D721Med (cell line): ENCODE results near the gene NRXN3.

Experiments used
- DNase-seq: peaks from one replicate; pipeline ENCODE4 v3.0.0; 2011; ENCODE audit warnings: low spot score; ENCODE audit not compliant: insufficient read length
- FAIRE-seq: peaks from 2 replicates; lab custom pipeline; 2011; peaks lifted over from hg19 to GRCh38; lab: Jason Lieb, UNC
- TF ChIP-seq, protein P1 (sequence below): IDR thresholded peaks from 2 replicates; pipeline ENCODE4 v1.5.1; 2012; ENCODE audit warnings: mild to moderate bottlenecking, control low read depth; ENCODE audit not compliant: insufficient read depth; ENCODE audit errors: missing control alignments

The NRXN3 gene

DNA sequence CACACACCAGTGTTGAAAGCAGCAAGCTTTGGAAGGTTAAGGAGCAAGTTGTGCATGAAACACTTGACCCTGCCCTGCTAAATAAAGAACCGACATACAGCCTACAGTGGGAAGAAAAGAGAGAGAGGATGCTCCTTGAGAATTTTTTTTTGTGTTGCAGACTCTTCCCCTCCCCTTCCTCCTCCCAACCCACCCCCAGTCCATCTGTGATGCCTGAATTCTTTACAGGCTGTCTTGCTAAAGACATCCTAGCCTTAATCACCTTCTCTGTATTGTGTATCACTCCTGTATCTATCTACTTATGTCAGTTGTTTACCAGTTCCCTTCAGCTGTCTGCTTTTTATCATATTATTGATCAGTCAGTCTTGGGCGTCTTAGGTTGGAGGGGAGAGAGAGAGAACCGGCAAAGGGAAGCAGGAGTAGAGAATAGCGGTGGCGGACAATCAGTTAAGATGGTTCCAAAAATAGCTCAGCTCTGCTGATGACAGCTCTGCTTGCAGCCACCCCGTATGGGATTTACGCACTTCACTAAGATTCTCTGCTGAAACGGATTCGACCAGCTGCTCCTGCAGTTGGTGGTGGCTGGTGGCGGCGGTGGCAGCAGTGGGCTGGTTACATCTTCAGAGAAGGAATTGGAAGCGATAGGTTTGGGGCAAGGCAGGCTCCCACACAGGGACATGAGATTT lies 664.7 kb downstream of the NRXN3 start:
- DNase-seq (no peak), FAIRE-seq (peak; percentile 85)
- TF ChIP-seq, protein P1, sequence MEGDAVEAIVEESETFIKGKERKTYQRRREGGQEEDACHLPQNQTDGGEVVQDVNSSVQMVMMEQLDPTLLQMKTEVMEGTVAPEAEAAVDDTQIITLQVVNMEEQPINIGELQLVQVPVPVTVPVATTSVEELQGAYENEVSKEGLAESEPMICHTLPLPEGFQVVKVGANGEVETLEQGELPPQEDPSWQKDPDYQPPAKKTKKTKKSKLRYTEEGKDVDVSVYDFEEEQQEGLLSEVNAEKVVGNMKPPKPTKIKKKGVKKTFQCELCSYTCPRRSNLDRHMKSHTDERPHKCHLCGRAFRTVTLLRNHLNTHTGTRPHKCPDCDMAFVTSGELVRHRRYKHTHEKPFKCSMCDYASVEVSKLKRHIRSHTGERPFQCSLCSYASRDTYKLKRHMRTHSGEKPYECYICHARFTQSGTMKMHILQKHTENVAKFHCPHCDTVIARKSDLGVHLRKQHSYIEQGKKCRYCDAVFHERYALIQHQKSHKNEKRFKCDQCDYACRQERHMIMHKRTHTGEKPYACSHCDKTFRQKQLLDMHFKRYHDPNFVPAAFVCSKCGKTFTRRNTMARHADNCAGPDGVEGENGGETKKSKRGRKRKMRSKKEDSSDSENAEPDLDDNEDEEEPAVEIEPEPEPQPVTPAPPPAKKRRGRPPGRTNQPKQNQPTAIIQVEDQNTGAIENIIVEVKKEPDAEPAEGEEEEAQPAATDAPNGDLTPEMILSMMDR: no peak

DNA sequence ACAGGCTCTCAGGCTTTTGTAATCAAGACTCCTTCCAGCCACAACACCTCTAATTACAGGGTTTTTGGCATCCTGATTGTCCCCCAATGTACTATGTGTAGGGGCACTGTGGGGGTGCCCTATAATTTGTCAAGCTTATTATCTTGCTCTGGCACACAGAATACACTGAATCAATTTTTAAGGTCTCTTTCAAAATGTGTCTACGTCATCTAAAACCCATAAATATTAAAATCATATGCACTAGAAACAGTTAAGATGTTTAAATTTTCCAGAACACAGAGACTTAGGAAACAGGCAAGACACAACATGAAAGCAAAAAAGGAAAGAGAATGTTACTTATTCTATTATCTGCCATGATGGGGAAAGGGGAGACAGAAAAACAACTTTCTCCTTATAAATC lies 665.7 kb downstream of the NRXN3 start:
- FAIRE-seq: no peak
- TF ChIP-seq, protein P1: no peak
- no peak for DNase-seq

DNA sequence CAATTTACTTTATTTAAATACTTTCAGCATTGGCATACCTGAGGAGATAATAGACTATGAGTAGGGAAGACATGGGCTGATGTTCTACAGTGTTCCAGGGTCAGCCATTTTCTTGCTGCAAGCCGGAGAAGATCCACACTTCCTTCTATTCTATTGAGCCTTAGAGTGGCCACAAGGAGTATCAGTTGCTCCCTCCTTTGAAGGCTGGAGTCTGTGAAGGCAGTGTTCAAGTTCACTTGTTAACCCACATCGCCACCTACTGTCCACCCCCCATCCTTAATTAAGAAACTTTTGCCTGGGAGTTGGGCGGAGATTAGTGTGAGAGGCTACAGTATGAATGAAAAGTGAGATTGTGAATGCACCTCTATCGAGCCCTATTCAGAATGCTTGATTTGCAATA lies 666.6 kb downstream of the NRXN3 start:
- TF ChIP-seq, protein P1: peak; percentile 96
- DNase-seq: peak; percentile 22
- FAIRE-seq: peak; percentile 81

DNA sequence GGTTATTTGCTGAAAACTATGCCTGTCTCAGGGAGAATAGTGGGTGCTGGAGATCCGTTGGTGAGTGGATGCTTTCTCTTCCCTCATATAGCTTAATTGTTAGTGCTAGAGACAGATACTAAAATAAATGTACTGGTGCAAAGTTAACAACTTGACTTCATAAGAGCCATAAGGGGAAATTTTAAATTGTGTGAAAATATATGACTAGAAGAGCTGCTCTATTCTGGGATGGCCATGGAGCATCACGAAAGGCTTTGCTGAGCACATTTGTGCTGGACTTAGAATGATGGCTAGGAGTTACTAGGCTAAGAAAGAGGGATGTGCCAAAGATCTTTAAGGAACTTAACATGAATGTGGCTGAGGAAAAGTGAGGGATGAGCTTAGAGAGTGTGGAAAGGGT lies 668.8 kb downstream of the NRXN3 start:
- FAIRE-seq (no peak), DNase-seq (no peak)
- TF ChIP-seq, protein P1: no peak

DNA sequence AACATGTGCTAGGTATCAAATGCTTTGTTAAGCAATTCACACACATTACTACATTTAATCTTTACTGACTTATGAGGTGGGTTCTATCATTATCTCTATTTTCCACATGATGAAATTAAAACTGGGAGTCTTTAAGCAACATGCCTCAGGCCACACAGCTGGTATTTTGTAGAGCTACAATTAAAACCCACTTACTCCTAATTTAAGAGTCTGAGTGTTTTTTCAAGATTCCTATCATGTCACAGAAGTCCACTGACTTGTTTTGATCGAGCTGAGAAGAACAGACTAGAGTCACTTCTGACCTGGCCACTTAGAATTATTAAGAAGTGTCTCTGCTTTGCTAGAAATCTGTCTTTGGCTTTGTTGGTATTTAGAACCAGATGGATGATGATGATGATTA lies 670.7 kb downstream of the NRXN3 start:
- peak; percentile 56 for FAIRE-seq
- TF ChIP-seq, protein P1: no peak

DNA sequence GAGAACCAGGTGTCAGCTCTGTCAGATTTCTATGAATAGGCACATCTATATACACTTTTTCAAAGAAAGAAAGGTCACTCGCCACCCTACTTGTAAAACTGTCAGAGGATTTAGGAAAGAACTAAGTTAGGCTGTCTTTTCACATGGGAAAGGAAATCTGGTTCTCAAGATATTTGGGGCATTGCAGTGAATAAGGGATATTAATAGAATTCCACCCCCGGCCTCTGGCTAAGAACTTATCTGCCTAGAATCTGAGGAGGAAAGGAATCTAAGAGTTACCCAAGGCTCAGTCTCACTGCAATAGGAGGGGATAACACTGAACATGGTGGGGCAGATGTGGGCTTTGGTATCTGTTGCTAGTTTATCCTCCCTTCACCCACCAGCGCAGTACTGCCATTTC lies 677.6 kb downstream of the NRXN3 start:
- no peak for FAIRE-seq
- DNase-seq: no peak
- TF ChIP-seq, protein P1: no peak

More for the DNA sequence above, 670.7 kb downstream of the NRXN3 start:
- no peak for DNase-seq

DNA sequence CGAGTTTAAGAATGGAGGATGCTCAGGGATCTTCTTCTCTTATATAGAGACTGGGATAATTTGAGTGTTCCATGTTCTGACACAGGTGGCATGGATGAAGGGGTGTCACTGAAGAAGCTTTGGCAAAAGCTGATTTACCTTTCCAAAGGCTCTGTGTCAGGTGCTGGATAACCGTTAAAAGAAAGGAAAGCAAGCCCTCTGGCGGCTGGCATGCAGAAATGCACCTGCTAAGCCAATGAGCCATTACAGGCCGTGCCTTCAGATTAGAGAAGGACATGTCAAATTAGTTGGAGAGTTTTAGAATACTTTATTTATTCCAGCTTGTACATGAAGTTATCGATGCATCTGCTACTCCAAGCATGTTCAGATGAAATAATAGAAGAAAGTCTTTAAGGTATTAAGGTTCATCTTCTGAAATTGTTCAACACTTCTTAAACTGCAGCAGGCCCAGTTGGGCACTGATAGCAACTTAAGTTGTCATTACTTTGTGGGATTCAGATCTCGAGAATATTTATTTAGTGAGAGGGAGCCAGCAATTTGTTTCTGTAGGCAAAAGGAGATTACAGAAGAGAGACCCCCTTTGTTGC lies 678.2 kb downstream of the NRXN3 start:
- peak; percentile 25 for FAIRE-seq
- no peak for DNase-seq
- TF ChIP-seq, protein P1: peak; percentile 94
